ENCODE measurements around the gene GANAB. TPM values are rescaled to one million over a fixed set of nuclear protein-coding genes. Genes with fewer than 3 reads are reported as not detected.

Gene GANAB
- total RNA-seq, 1 experiment from 2014 or later: 475 TPM

GRCh38 chr11:62604460-62605120 lies 41.8 kb downstream of the GANAB start:
- no TSS peak for BruUV-seq (replicated peaks)
- TF ChIP-seq CTCF (conservative IDR thresholded peaks at IDR 0.05; ENCODE audit: low read depth, low read length) (no peak), EZH2 (IDR thresholded peaks at IDR 0.05; ENCODE audit: borderline replicate concordance, low read depth, low read length, poor library complexity, severe bottlenecking) (no peak)
- POLR2A ChIA-PET (ENCODE audit: low non-redundant PET): no interaction called here
- CTCF ChIA-PET: no interaction called here
- peak; percentile 58 for DNase-seq (ENCODE audit: low spot score)
- Histone ChIP-seq H3K27ac (ENCODE audit: low read depth, low read length, poor library complexity, severe bottlenecking) (peak overlapping the region; percentile 34), H3K36me3 (ENCODE audit: insufficient read depth, low read length, poor library complexity, severe bottlenecking) (peaks cover 6% of the 10 kb centered on the region), H3K4me3 (ENCODE audit: low read depth, low read length, poor library complexity, severe bottlenecking) (no peak overlapping the region), H3K9me3 (ENCODE audit: low read depth, low read length, poor library complexity, severe bottlenecking) (no peaks in the 10 kb centered on the region), H3K4me1 (ENCODE audit: insufficient read depth, low read length, poor library complexity, severe bottlenecking) (peaks cover 16% of the 10 kb centered on the region), H3K27me3 (replicated peaks; ENCODE audit: insufficient read depth, low read depth, low read length, poor library complexity) (no peaks in the 10 kb centered on the region)
- intact Hi-C loops (cut with micrococcal nuclease; ENCODE audit: unreplicated experiment): no loop called here

GRCh38 chr11:62603776-62604299 lies 42.6 kb downstream of the GANAB start:
- Histone ChIP-seq H3K27me3 (replicated peaks; ENCODE audit: insufficient read depth, low read depth, low read length, poor library complexity) (no peaks in the 10 kb centered on the region), H3K9me3 (ENCODE audit: low read depth, low read length, poor library complexity, severe bottlenecking) (no peaks in the 10 kb centered on the region), H3K4me1 (ENCODE audit: insufficient read depth, low read length, poor library complexity, severe bottlenecking) (peaks cover 21% of the 10 kb centered on the region), H3K36me3 (ENCODE audit: insufficient read depth, low read length, poor library complexity, severe bottlenecking) (peaks cover 8% of the 10 kb centered on the region), H3K4me3 (ENCODE audit: low read depth, low read length, poor library complexity, severe bottlenecking) (no peak overlapping the region), H3K27ac (ENCODE audit: low read depth, low read length, poor library complexity, severe bottlenecking) (no peak overlapping the region)
- TF ChIP-seq EZH2 (IDR thresholded peaks at IDR 0.05; ENCODE audit: borderline replicate concordance, low read depth, low read length, poor library complexity, severe bottlenecking) (no peak), CTCF (conservative IDR thresholded peaks at IDR 0.05; ENCODE audit: low read depth, low read length) (no peak)
- intact Hi-C loops (cut with micrococcal nuclease; ENCODE audit: unreplicated experiment): no loop called here
- no peak for DNase-seq (ENCODE audit: low spot score)
- POLR2A ChIA-PET (ENCODE audit: low non-redundant PET): interaction anchor here (0.6 kb wide), 1 partner anchor 30 kb away, joined by 3 read pairs; the partner anchor contains the start of gene EEF1G
- no TSS peak for BruUV-seq (replicated peaks)
- CTCF ChIA-PET: no interaction called here

GRCh38 chr11:62603072-62603408 lies 43.4 kb downstream of the GANAB start:
- intact Hi-C loops (cut with micrococcal nuclease; ENCODE audit: unreplicated experiment): no loop called here
- no peak overlapping the region for H3K27ac ChIP-seq (ENCODE audit: low read depth, low read length, poor library complexity, severe bottlenecking)
- peaks cover 16% of the 10 kb centered on the region for H3K36me3 ChIP-seq (ENCODE audit: insufficient read depth, low read length, poor library complexity, severe bottlenecking)
- no peak for DNase-seq (ENCODE audit: low spot score)
- H3K27me3 ChIP-seq (replicated peaks; ENCODE audit: insufficient read depth, low read depth, low read length, poor library complexity): no peaks in the 10 kb centered on the region
- ChIA-PET CTCF (no interaction called here), POLR2A (ENCODE audit: low non-redundant PET) (interaction anchor here (0.5 kb wide), 1 partner anchor 66 kb away, joined by 3 read pairs; no protein-coding TSS in a partner anchor)
- H3K9me3 ChIP-seq (ENCODE audit: low read depth, low read length, poor library complexity, severe bottlenecking): no peaks in the 10 kb centered on the region
- no peak for TF ChIP-seq CTCF (conservative IDR thresholded peaks at IDR 0.05; ENCODE audit: low read depth, low read length)
- no peak for TF ChIP-seq EZH2 (IDR thresholded peaks at IDR 0.05; ENCODE audit: borderline replicate concordance, low read depth, low read length, poor library complexity, severe bottlenecking)
- no peak overlapping the region for H3K4me3 ChIP-seq (ENCODE audit: low read depth, low read length, poor library complexity, severe bottlenecking)
- peaks cover 28% of the 10 kb centered on the region for H3K4me1 ChIP-seq (ENCODE audit: insufficient read depth, low read length, poor library complexity, severe bottlenecking)
- no TSS peak for BruUV-seq (replicated peaks)

Data from A673 (cell line).